ENCODE measurements around the gene HDAC4. TPM values are rescaled to one million over a fixed set of nuclear protein-coding genes. Genes with fewer than 3 reads are reported as not detected.

Gene HDAC4
- total RNA-seq, 1 donor from 2014 or later, result 11.8 TPM

DNA sequence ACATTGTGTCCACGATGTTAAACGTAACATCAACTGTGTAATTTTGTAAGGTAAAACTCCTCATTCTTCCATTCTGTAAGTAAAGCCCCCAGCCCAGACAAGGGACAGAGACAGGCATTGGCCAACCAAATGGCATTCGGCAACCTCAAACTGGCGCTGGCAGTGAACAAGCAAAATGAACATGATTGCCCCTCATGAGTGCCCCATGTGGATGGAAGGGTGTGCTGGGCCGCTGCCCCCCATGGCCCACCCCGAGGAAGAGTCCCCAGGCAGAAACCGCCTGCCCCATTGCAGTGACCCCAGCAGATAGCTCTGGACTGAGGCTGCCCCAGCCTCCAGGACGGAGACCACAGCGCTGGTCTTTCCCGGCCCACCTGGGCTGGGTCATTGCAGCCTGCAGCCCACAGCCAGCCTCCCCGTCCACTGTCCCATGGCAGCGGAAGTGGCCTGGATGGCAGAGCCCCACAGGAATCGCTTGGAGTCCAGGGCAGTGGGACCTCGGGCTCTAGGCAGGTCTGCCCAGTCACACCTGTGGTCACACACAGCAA, 220.2 kb downstream of the HDAC4 start:
- H3K36me3 ChIP-seq (ENCODE audit: insufficient read depth, low read length), result no peaks in the 10 kb centered on the region
- no peak overlapping the region for H2AFZ ChIP-seq (ENCODE audit: low read depth, low read length)
- H3K4me3 Mint-ChIP-seq (ENCODE audit: unreplicated experiment), result no peak overlapping the region
- no peaks in the 10 kb centered on the region for H3K27me3 ChIP-seq (ENCODE audit: insufficient read depth, low read length)
- DNase-seq (ENCODE audit: low read depth) (no peak), FAIRE-seq (no peak)
- H3K4me3 ChIP-seq (ENCODE audit: insufficient read depth, low read depth, low read length), result no peak overlapping the region
- H3K27me3 Mint-ChIP-seq (ENCODE audit: low read depth, unreplicated experiment), result no peaks in the 10 kb centered on the region
- H3K4me2 ChIP-seq (ENCODE audit: low read length), result no peak overlapping the region
- H3K27ac Mint-ChIP-seq (ENCODE audit: unreplicated experiment), result no peak overlapping the region
- H3K79me2 ChIP-seq (ENCODE audit: insufficient read depth, low read length), result no peaks in the 10 kb centered on the region
- H3K9me3 Mint-ChIP-seq (ENCODE audit: unreplicated experiment), result no peaks in the 10 kb centered on the region
- no peak for TF ChIP-seq EZH2 (IDR thresholded peaks at IDR 0.05; ENCODE audit: insufficient read depth, low read length)
- TF ChIP-seq, protein P1, sequence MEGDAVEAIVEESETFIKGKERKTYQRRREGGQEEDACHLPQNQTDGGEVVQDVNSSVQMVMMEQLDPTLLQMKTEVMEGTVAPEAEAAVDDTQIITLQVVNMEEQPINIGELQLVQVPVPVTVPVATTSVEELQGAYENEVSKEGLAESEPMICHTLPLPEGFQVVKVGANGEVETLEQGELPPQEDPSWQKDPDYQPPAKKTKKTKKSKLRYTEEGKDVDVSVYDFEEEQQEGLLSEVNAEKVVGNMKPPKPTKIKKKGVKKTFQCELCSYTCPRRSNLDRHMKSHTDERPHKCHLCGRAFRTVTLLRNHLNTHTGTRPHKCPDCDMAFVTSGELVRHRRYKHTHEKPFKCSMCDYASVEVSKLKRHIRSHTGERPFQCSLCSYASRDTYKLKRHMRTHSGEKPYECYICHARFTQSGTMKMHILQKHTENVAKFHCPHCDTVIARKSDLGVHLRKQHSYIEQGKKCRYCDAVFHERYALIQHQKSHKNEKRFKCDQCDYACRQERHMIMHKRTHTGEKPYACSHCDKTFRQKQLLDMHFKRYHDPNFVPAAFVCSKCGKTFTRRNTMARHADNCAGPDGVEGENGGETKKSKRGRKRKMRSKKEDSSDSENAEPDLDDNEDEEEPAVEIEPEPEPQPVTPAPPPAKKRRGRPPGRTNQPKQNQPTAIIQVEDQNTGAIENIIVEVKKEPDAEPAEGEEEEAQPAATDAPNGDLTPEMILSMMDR (IDR thresholded peaks at IDR 0.05; ENCODE audit: insufficient read depth, low read depth, low read length), result no peak
- no peak overlapping the region for H3K9ac ChIP-seq (ENCODE audit: low read length)
- H3K9me3 ChIP-seq (ENCODE audit: insufficient read depth, low read depth, low read length), result no peaks in the 10 kb centered on the region
- H3K36me3 Mint-ChIP-seq (ENCODE audit: low read depth, unreplicated experiment), result peaks cover 22% of the 10 kb centered on the region
- H3K4me1 ChIP-seq (ENCODE audit: insufficient read depth, low read length), result no peaks in the 10 kb centered on the region
- no peak overlapping the region for H3K27ac ChIP-seq (ENCODE audit: low read depth, low read length)
- H4K20me1 ChIP-seq (ENCODE audit: insufficient read depth, low read length), result no peaks in the 10 kb centered on the region
- no peaks in the 10 kb centered on the region for H3K4me1 Mint-ChIP-seq (ENCODE audit: low read depth, unreplicated experiment)

DNA sequence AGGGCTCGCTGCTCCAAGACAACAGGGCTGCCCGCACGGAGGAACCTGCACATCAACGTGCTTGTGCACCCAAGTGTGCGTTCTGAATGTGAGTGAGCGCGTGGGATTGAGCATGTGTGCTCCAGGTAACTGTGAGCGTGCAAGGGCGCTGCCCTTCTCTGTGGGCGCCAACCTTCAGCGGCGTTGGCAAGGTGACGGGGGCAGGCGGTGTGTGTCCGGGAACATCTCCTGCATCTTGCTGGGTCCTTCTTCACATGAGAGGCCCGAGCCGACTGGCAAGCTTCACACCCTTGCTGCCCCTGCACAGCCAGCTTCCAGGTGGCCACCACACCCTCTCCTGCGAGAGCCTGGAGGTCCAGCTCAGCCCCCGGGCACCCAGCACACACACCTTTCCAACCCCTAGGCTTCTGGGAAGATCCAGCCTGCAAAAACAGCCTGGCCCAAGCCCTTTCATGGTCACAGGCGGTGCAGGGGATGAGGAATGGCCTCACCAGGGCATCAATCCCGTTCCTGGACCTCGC, 220.9 kb downstream of the HDAC4 start:
- TF ChIP-seq, protein P1 (IDR thresholded peaks at IDR 0.05; ENCODE audit: insufficient read depth, low read depth, low read length), result no peak
- no peak for TF ChIP-seq EZH2 (IDR thresholded peaks at IDR 0.05; ENCODE audit: insufficient read depth, low read length)
- Mint-ChIP-seq H3K4me3 (ENCODE audit: unreplicated experiment) (no peak overlapping the region), H3K27ac (ENCODE audit: unreplicated experiment) (no peak overlapping the region), H3K27me3 (ENCODE audit: low read depth, unreplicated experiment) (no peaks in the 10 kb centered on the region), H3K4me1 (ENCODE audit: low read depth, unreplicated experiment) (no peaks in the 10 kb centered on the region), H3K9me3 (ENCODE audit: unreplicated experiment) (no peaks in the 10 kb centered on the region), H3K36me3 (ENCODE audit: low read depth, unreplicated experiment) (peaks cover 24% of the 10 kb centered on the region)
- Histone ChIP-seq H2AFZ (ENCODE audit: low read depth, low read length) (no peak overlapping the region), H3K4me1 (ENCODE audit: insufficient read depth, low read length) (no peaks in the 10 kb centered on the region), H3K9me3 (ENCODE audit: insufficient read depth, low read depth, low read length) (no peaks in the 10 kb centered on the region), H3K79me2 (ENCODE audit: insufficient read depth, low read length) (no peaks in the 10 kb centered on the region), H3K27ac (ENCODE audit: low read depth, low read length) (no peak overlapping the region), H3K36me3 (ENCODE audit: insufficient read depth, low read length) (no peaks in the 10 kb centered on the region), H3K9ac (ENCODE audit: low read length) (no peak overlapping the region), H4K20me1 (ENCODE audit: insufficient read depth, low read length) (no peaks in the 10 kb centered on the region), H3K4me3 (ENCODE audit: insufficient read depth, low read depth, low read length) (no peak overlapping the region), H3K4me2 (ENCODE audit: low read length) (no peak overlapping the region), H3K27me3 (ENCODE audit: insufficient read depth, low read length) (no peaks in the 10 kb centered on the region)
- FAIRE-seq, result no peak
- no peak for DNase-seq (ENCODE audit: low read depth)

DNA sequence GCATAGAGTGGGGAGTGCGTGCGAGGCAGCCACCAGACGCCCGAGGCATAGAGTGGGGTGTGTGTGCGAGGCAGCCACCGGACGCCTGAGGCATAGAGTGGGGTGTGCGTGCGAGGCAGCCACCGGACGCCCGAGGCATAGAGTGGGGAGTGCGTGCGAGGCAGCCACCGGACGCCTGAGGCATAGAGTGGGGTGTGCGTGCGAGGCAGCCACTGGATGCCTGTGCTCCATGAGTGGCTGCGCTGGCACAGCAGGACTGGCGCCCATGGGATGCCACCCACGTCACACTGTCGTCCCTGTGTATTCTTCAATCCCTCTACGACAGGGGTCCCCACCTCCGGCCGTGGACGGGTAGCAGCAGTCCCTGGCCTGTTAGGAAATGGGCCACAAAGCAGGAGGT, 221.9 kb downstream of the HDAC4 start:
- Histone ChIP-seq H4K20me1 (ENCODE audit: insufficient read depth, low read length) (no peaks in the 10 kb centered on the region), H3K27me3 (ENCODE audit: insufficient read depth, low read length) (no peaks in the 10 kb centered on the region)

More for the DNA sequence above, 221.9 kb downstream of the HDAC4 start:
- Mint-ChIP-seq H3K4me1 (ENCODE audit: low read depth, unreplicated experiment) (no peaks in the 10 kb centered on the region), H3K27ac (ENCODE audit: unreplicated experiment) (no peak overlapping the region), H3K9me3 (ENCODE audit: unreplicated experiment) (peaks cover 6% of the 10 kb centered on the region), H3K27me3 (ENCODE audit: low read depth, unreplicated experiment) (no peaks in the 10 kb centered on the region), H3K4me3 (ENCODE audit: unreplicated experiment) (no peak overlapping the region), H3K36me3 (ENCODE audit: low read depth, unreplicated experiment) (peaks cover 32% of the 10 kb centered on the region)
- H3K4me2 ChIP-seq (ENCODE audit: low read length), result no peak overlapping the region
- no peak overlapping the region for H3K4me3 ChIP-seq (ENCODE audit: insufficient read depth, low read depth, low read length)
- no peaks in the 10 kb centered on the region for H3K9me3 ChIP-seq (ENCODE audit: insufficient read depth, low read depth, low read length)
- no peaks in the 10 kb centered on the region for H3K79me2 ChIP-seq (ENCODE audit: insufficient read depth, low read length)
- H2AFZ ChIP-seq (ENCODE audit: low read depth, low read length), result no peak overlapping the region
- H3K36me3 ChIP-seq (ENCODE audit: insufficient read depth, low read length), result no peaks in the 10 kb centered on the region
- TF ChIP-seq EZH2 (IDR thresholded peaks at IDR 0.05; ENCODE audit: insufficient read depth, low read length), result no peak
- TF ChIP-seq, protein P1 (IDR thresholded peaks at IDR 0.05; ENCODE audit: insufficient read depth, low read depth, low read length), result no peak
- DNase-seq (ENCODE audit: low read depth) (no peak), FAIRE-seq (no peak)
- no peaks in the 10 kb centered on the region for H3K4me1 ChIP-seq (ENCODE audit: insufficient read depth, low read length)
- no peak overlapping the region for H3K9ac ChIP-seq (ENCODE audit: low read length)
- no peak overlapping the region for H3K27ac ChIP-seq (ENCODE audit: low read depth, low read length)
